ENCODE measurements around the gene CST2.

DNA sequence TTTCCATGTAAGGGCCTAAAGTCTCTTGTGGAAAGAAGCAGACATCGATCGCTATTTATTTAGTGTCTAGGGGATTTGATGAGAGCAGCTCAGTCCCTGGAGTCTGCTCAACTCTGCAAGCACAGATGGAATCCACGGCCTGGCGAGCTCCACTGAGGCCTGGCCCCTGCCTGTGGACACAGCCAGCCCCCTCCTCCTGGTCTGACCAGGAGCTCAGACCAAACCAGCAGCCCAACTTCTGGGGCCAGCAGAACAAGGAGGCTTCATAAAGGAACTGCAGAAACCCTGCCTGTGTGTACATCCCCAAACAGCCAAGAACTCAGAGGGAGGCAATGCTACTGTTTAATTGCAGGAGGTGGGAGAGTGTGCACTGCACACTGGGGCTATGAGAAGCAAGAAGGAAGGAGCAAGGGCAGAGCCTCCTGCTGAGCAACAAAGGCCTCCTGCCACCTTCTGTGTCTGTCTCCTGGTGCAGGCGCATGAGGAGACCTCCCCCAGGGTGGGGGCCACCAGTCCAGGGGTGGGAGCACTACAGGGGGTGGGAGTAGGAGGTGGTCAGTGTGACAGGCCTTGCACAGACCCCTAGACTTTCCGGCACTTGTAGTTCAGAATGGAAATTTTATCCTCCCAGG lies 49.2 kb upstream of the CST2 start:
- TF ChIP-seq, protein P1, sequence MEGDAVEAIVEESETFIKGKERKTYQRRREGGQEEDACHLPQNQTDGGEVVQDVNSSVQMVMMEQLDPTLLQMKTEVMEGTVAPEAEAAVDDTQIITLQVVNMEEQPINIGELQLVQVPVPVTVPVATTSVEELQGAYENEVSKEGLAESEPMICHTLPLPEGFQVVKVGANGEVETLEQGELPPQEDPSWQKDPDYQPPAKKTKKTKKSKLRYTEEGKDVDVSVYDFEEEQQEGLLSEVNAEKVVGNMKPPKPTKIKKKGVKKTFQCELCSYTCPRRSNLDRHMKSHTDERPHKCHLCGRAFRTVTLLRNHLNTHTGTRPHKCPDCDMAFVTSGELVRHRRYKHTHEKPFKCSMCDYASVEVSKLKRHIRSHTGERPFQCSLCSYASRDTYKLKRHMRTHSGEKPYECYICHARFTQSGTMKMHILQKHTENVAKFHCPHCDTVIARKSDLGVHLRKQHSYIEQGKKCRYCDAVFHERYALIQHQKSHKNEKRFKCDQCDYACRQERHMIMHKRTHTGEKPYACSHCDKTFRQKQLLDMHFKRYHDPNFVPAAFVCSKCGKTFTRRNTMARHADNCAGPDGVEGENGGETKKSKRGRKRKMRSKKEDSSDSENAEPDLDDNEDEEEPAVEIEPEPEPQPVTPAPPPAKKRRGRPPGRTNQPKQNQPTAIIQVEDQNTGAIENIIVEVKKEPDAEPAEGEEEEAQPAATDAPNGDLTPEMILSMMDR (IDR thresholded peaks at IDR 0.05), result no peak
- TF ChIP-seq EZH2 (IDR thresholded peaks at IDR 0.05; ENCODE audit: borderline replicate concordance, insufficient read depth, low read depth, low read length, poor library complexity, severe bottlenecking), result no peak
